Measurements from ENCODE around the gene WDR86. TPM values are rescaled to one million over a fixed set of nuclear protein-coding genes. Genes with fewer than 3 reads are reported as not detected.

Gene WDR86
- total and polyA plus RNA-seq, 2 of the 4 experiments (the other 2 are of a cell fraction): not detected

DNA sequence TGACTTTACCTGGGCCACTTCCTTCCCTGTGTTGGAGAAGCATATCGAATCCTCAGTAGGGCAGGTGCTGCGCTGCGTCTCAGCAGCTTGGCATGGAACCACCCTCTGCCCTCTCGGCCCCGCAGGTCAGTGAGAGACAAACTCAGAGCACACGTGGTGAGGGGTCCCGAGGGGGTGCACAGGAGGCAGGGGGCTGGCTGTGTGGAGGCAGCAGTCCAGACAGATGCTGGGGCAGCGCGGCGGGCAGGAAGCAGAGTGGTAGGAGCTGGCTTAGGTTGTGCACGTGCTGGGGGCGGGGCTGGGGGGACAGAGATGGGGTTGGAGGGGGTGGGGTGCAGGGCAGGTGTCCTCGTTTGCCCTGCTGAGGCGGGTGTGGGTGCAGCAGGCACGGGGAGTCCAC, 35.1 kb downstream of the WDR86 start:
- H3K9ac ChIP-seq (ENCODE audit: low read depth, low read length): no peak overlapping the region
- H4K91ac ChIP-seq (ENCODE audit: insufficient read depth, low read depth, low read length): no peak overlapping the region
- H3K4ac ChIP-seq (ENCODE audit: low read depth, low read length): no peak overlapping the region
- H3K27me3 ChIP-seq (ENCODE audit: control insufficient read depth, insufficient read depth, low read length): no peaks in the 10 kb centered on the region
- no peaks in the 10 kb centered on the region for H4K20me1 ChIP-seq (ENCODE audit: insufficient read depth, low read length)
- H3K36me3 ChIP-seq (ENCODE audit: control insufficient read depth, insufficient read depth, low read length): peaks cover 46% of the 10 kb centered on the region
- H2AK9ac ChIP-seq (replicated peaks; ENCODE audit: low read depth, low read length, poor library complexity): no peak overlapping the region
- H3K27ac ChIP-seq (ENCODE audit: insufficient read depth, low read length): no peak overlapping the region
- no peak overlapping the region for H2BK120ac ChIP-seq (ENCODE audit: low read depth, low read length)
- H3K4me1 ChIP-seq (ENCODE audit: control insufficient read depth, insufficient read depth, low read length): no peaks in the 10 kb centered on the region
- no peak overlapping the region for H2AK5ac ChIP-seq (ENCODE audit: low read depth, low read length)
- H4K8ac ChIP-seq (ENCODE audit: low read depth in 2 of 2, low read length in 2 of 2): no peak overlapping the region
- H2BK5ac ChIP-seq (ENCODE audit: low read depth, low read length, poor library complexity, severe bottlenecking): no peak overlapping the region
- no peaks in the 10 kb centered on the region for H3K9me1 ChIP-seq (ENCODE audit: insufficient read depth, low read length)
- TF ChIP-seq MAZ (IDR thresholded peaks at IDR 0.05; ENCODE audit: borderline replicate concordance, low read depth, low read length) (no peak), RAD21 (IDR thresholded peaks at IDR 0.05; ENCODE audit: low read length) (no peak), RCOR1 (IDR thresholded peaks at IDR 0.05; ENCODE audit: insufficient replicate concordance, low read length) (no peak), SMC3 (IDR thresholded peaks at IDR 0.05; ENCODE audit: low read depth, low read length) (no peak), MXI1 (IDR thresholded peaks at IDR 0.05; ENCODE audit: borderline replicate concordance, low read depth, low read length) (no peak), RFX5 (IDR thresholded peaks at IDR 0.05; ENCODE audit: low read depth, low read length) (no peak), NFE2L2 (IDR thresholded peaks at IDR 0.05; ENCODE audit: low read depth, low read length) (no peak), CHD1 (IDR thresholded peaks at IDR 0.05; ENCODE audit: low read depth, low read length) (no peak), POLR2A (IDR thresholded peaks at IDR 0.05; ENCODE audit: low read depth, low read length) (no peak), BHLHE40 (IDR thresholded peaks at IDR 0.05; ENCODE audit: low read depth, low read length) (no peak), MAFK (IDR thresholded peaks at IDR 0.05; ENCODE audit: low read depth, low read length) (no peak), CEBPB (IDR thresholded peaks at IDR 0.05; ENCODE audit: low read depth, low read length) (no peak)
- TF ChIP-seq, protein P1, sequence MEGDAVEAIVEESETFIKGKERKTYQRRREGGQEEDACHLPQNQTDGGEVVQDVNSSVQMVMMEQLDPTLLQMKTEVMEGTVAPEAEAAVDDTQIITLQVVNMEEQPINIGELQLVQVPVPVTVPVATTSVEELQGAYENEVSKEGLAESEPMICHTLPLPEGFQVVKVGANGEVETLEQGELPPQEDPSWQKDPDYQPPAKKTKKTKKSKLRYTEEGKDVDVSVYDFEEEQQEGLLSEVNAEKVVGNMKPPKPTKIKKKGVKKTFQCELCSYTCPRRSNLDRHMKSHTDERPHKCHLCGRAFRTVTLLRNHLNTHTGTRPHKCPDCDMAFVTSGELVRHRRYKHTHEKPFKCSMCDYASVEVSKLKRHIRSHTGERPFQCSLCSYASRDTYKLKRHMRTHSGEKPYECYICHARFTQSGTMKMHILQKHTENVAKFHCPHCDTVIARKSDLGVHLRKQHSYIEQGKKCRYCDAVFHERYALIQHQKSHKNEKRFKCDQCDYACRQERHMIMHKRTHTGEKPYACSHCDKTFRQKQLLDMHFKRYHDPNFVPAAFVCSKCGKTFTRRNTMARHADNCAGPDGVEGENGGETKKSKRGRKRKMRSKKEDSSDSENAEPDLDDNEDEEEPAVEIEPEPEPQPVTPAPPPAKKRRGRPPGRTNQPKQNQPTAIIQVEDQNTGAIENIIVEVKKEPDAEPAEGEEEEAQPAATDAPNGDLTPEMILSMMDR (conservative IDR thresholded peaks at IDR 0.05; ENCODE audit: low read depth, low read length): no peak
- TF ChIP-seq, protein P2, sequence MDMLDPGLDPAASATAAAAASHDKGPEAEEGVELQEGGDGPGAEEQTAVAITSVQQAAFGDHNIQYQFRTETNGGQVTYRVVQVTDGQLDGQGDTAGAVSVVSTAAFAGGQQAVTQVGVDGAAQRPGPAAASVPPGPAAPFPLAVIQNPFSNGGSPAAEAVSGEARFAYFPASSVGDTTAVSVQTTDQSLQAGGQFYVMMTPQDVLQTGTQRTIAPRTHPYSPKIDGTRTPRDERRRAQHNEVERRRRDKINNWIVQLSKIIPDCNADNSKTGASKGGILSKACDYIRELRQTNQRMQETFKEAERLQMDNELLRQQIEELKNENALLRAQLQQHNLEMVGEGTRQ (IDR thresholded peaks at IDR 0.05; ENCODE audit: low read depth, low read length): no peak
- TF ChIP-seq, protein P3, sequence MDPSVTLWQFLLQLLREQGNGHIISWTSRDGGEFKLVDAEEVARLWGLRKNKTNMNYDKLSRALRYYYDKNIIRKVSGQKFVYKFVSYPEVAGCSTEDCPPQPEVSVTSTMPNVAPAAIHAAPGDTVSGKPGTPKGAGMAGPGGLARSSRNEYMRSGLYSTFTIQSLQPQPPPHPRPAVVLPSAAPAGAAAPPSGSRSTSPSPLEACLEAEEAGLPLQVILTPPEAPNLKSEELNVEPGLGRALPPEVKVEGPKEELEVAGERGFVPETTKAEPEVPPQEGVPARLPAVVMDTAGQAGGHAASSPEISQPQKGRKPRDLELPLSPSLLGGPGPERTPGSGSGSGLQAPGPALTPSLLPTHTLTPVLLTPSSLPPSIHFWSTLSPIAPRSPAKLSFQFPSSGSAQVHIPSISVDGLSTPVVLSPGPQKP (IDR thresholded peaks at IDR 0.05; ENCODE audit: borderline replicate concordance, low read depth, low read length): no peak
- WGBS, 2 experiments (ENCODE audit: extremely low coverage in 2 of 2, insufficient read length in 1 of 2): 79% methylated on average over 7 of the region's 15 CpGs; no CpG with 5 or more reads in 1 of the 2 experiments
- in situ Hi-C loops (cut with MboI; ENCODE audit: low sequenced_read_pairs): loop anchor here (25.0 kb wide), 1 partner anchor 388 kb away; no protein-coding TSS in a partner anchor
- ChIA-PET POLR2A (ENCODE audit: unreplicated experiment) (no interaction called here), CTCF (no interaction called here)
- no peak overlapping the region for H3K4me2 ChIP-seq (ENCODE audit: low read depth, low read length)
- DNase-seq: no peak
- H3K23ac ChIP-seq (ENCODE audit: low read depth, low read length): no peak overlapping the region
- no peak overlapping the region for H2BK20ac ChIP-seq (ENCODE audit: low read depth, low read length)
- H2AFZ ChIP-seq (replicated peaks; ENCODE audit: low read length, poor library complexity): no peak overlapping the region
- dilution Hi-C loops (cut with HindIII; ENCODE audit: low sequenced_read_pairs, unreplicated experiment): no loop called here
- no peak overlapping the region for H3K56ac ChIP-seq (ENCODE audit: extremely low read depth, insufficient read depth, low read length)
- no peak for ATAC-seq (ENCODE audit: low read depth)
- H3K14ac ChIP-seq (replicated peaks; ENCODE audit: low read depth, low read length): no peak overlapping the region
- H3K9me3 ChIP-seq (ENCODE audit: control insufficient read depth, insufficient read depth, low read length): no peaks in the 10 kb centered on the region
- H3K79me1 ChIP-seq (ENCODE audit: low read depth in 1 of 2, low read length in 2 of 2): no peaks in the 10 kb centered on the region
- H4K5ac ChIP-seq (ENCODE audit: low read depth, low read length): no peak overlapping the region
- no TSS peak for BruUV-seq (replicated peaks)
- no peak overlapping the region for H2BK15ac ChIP-seq (ENCODE audit: low read depth, low read length)
- H3K4me3 ChIP-seq (ENCODE audit: insufficient read depth, low read depth, low read length): no peak overlapping the region
- no peak overlapping the region for H3K18ac ChIP-seq (ENCODE audit: low read depth, low read length)
- intact Hi-C loops (cut with micrococcal nuclease): no loop called here
